PC-9 (cell line): ENCODE data around the gene JHY. TPM values are rescaled to one million over a fixed set of nuclear protein-coding genes. Genes with fewer than 3 reads are reported as not detected.

Experiments used
- BruUV-seq: library from RNA; stranded (reverse); fragments of 400-500 nt; replicated peaks from 2 replicates; lab custom pipeline; 2021; lab: Mats Ljungman, UMichigan
- CTCF ChIA-PET: fragments of 300-600 bp; sonication (Branson Sonifier 250); formaldehyde crosslinking; loops from one replicate; lab custom pipeline; 2022; ENCODE audit warnings: antibody characterized with exemption; lab: Charles Lee
- POLR2A ChIA-PET: fragments of 300-600 bp; sonication (Branson Sonifier 250); formaldehyde crosslinking; loops from one replicate; lab custom pipeline; 2022; ENCODE audit warnings: antibody characterized with exemption; ENCODE audit not compliant: unreplicated experiment; lab: Charles Lee
- DNase-seq, 2 experiments: peaks; one replicate each; pipeline versions ENCODE4 v3.0.0 to v3.0.0-alpha.2; 2015 to 2022; ENCODE audit warnings: mixed read lengths in 1 of 2
- H2AFZ ChIP-seq: fragments of 200-600 bp; sonication (generic); 2 replicates; pipeline ENCODE4 v1.8.1; 2017; ENCODE audit warnings: antibody characterized with exemption
- H3F3A ChIP-seq: fragments of 200-600 bp; sonication (generic); 2 replicates; pipeline ENCODE4 v1.8.1; 2017; ENCODE audit warnings: antibody characterized with exemption, mild to moderate bottlenecking, low read depth; ENCODE audit not compliant: insufficient read depth
- H3K27ac ChIP-seq: fragments of 200-600 bp; sonication (generic); 2 replicates; pipeline ENCODE4 v1.6.1; 2016; ENCODE audit warnings: mixed run types
- H3K27me3 ChIP-seq: fragments of 200-600 bp; sonication (generic); 2 replicates; pipeline ENCODE4 v1.6.1; 2016; ENCODE audit warnings: low read depth, mixed run types; ENCODE audit not compliant: insufficient read depth
- H3K36me3 ChIP-seq: fragments of 200-600 bp; sonication (generic); 2 replicates; pipeline ENCODE4 v1.6.1; 2016; ENCODE audit warnings: low read depth, mixed run types
- H3K4me1 ChIP-seq: fragments of 200-600 bp; sonication (generic); replicated peaks from 2 replicates; pipeline ENCODE4 v1.6.1; 2016; ENCODE audit warnings: mixed run types; ENCODE audit not compliant: insufficient read depth
- H3K4me2 ChIP-seq: fragments of 200-600 bp; sonication (generic); 2 replicates; pipeline ENCODE4 v1.6.1; 2017; ENCODE audit warnings: mixed run types
- H3K4me3 ChIP-seq: fragments of 200-600 bp; sonication (generic); 2 replicates; pipeline ENCODE4 v1.6.1; 2016; ENCODE audit warnings: mixed run types
- H3K79me2 ChIP-seq: fragments of 200-600 bp; sonication (generic); 2 replicates; pipeline ENCODE4 v1.6.1; 2017; ENCODE audit warnings: low read depth, mixed run types
- H3K9me2 ChIP-seq: fragments of 200-600 bp; sonication (generic); 2 replicates; pipeline ENCODE4 v1.8.1; 2017; ENCODE audit warnings: mild to moderate bottlenecking; ENCODE audit not compliant: insufficient read depth
- H3K9me3 ChIP-seq: fragments of 200-600 bp; sonication (generic); 2 replicates; pipeline ENCODE4 v1.8.1; 2016; ENCODE audit warnings: low read depth; ENCODE audit not compliant: insufficient read depth
- H4K20me1 ChIP-seq: fragments of 200-600 bp; sonication (generic); 2 replicates; pipeline ENCODE4 v1.8.1; 2017; ENCODE audit not compliant: insufficient read depth
- CTCF ChIP-seq: fragments of 200-600 bp; sonication (generic); conservative IDR thresholded peaks from 2 replicates; pipeline ENCODE4 v1.6.1; 2017; ENCODE audit warnings: mixed run types, antibody characterized with exemption, mild to moderate bottlenecking, moderate library complexity
- EZH2 ChIP-seq: fragments of 200-600 bp; sonication (generic); IDR thresholded peaks from 2 replicates; pipeline ENCODE4 v1.8.0; 2017; ENCODE audit warnings: antibody characterized with exemption, low read depth
- intact Hi-C: fragments of 100-400 bp; cut with micrococcal nuclease; formaldehyde crosslinking; loops from one replicate; pipeline ENCODE4 v1.10.0; 2022; ENCODE audit not compliant: unreplicated experiment
- total RNA-seq: library from RNA; stranded (reverse); gene quantifications from 2 replicates; pipeline ENCODE4 v1.2.3, GENCODE V29; 2021

Gene JHY
- total RNA-seq, 1 experiment from 2014 or later, result 6.2 TPM

GRCh38 chr11:122895563-122895962, 13.0 kb downstream of the JHY start:
- H3K9me3 ChIP-seq, result no peaks in the 10 kb centered on the region
- intact Hi-C loops, result no loop called here
- no peaks in the 10 kb centered on the region for H3K9me2 ChIP-seq
- BruUV-seq, result no TSS peak
- POLR2A ChIA-PET, result no interaction called here
- CTCF ChIA-PET, result no interaction called here
- H3K27me3 ChIP-seq, result no peaks in the 10 kb centered on the region
- no peaks in the 10 kb centered on the region for H4K20me1 ChIP-seq
- no peak for DNase-seq
- H2AFZ ChIP-seq, result no peak overlapping the region
- no peaks in the 10 kb centered on the region for H3K79me2 ChIP-seq
- no peak overlapping the region for H3K4me3 ChIP-seq
- H3K4me2 ChIP-seq, result no peak overlapping the region
- H3K36me3 ChIP-seq, result no peaks in the 10 kb centered on the region
- no peak for TF ChIP-seq EZH2
- TF ChIP-seq CTCF, result no peak
- H3F3A ChIP-seq, result no peaks in the 10 kb centered on the region
- no peak overlapping the region for H3K27ac ChIP-seq
- H3K4me1 ChIP-seq, result peaks cover 9% of the 10 kb centered on the region

- H3K27me3 ChIP-seq, result no peaks in the 10 kb centered on the region
- H3K9me2 ChIP-seq, result no peaks in the 10 kb centered on the region
- H3K79me2 ChIP-seq, result no peaks in the 10 kb centered on the region
- BruUV-seq, result no TSS peak
- H3K4me3 ChIP-seq, result no peak overlapping the region
- no peak for TF ChIP-seq CTCF
- no peak for TF ChIP-seq EZH2
- H3F3A ChIP-seq, result no peaks in the 10 kb centered on the region
- peak in 1 of 2 experiments; percentile 60 for DNase-seq
- no peaks in the 10 kb centered on the region for H3K9me3 ChIP-seq
- no peaks in the 10 kb centered on the region for H3K36me3 ChIP-seq
- intact Hi-C loops, result no loop called here
- H3K4me1 ChIP-seq, result peaks cover 9% of the 10 kb centered on the region
- ChIA-PET CTCF (no interaction called here), POLR2A (no interaction called here)
- no peak overlapping the region for H3K27ac ChIP-seq
- no peaks in the 10 kb centered on the region for H4K20me1 ChIP-seq
- H3K4me2 ChIP-seq, result no peak overlapping the region
- H2AFZ ChIP-seq, result no peak overlapping the region; the same call in 1 of the 2 replicates
Measured at GRCh38 chr11:122897606-122898210, 15.1 kb downstream of the JHY start.

- no peak overlapping the region for H2AFZ ChIP-seq
- intact Hi-C loops, result no loop called here
- no peaks in the 10 kb centered on the region for H3K36me3 ChIP-seq
- H3F3A ChIP-seq, result no peaks in the 10 kb centered on the region
- ChIA-PET POLR2A (no interaction called here), CTCF (no interaction called here)
- no peaks in the 10 kb centered on the region for H4K20me1 ChIP-seq
- H3K27ac ChIP-seq, result no peak overlapping the region
- H3K9me3 ChIP-seq, result no peaks in the 10 kb centered on the region
- peaks cover 9% of the 10 kb centered on the region for H3K4me1 ChIP-seq
- BruUV-seq, result no TSS peak
- no peak overlapping the region for H3K4me3 ChIP-seq
- DNase-seq, result no peak
- TF ChIP-seq CTCF (no peak), EZH2 (no peak)
- H3K27me3 ChIP-seq, result no peaks in the 10 kb centered on the region
- no peaks in the 10 kb centered on the region for H3K79me2 ChIP-seq
- H3K9me2 ChIP-seq, result no peaks in the 10 kb centered on the region
- H3K4me2 ChIP-seq, result no peak overlapping the region
Measured at GRCh38 chr11:122898799-122899198, 16.2 kb downstream of the JHY start.
